CD14-positive monocyte (primary cell): ENCODE measurements around the gene PMS1. TPM values are rescaled to one million over a fixed set of nuclear protein-coding genes. Genes with fewer than 3 reads are reported as not detected.

Experiments used
- DNase-seq, 3 donors: peaks; one replicate each; pipeline ENCODE4 v3.0.0-alpha.2; 2011 to 2022
- H2AFZ ChIP-seq: 2 replicates; pipeline ENCODE4 v1.6.0; 2012; ENCODE audit warnings: mild to moderate bottlenecking, low read depth, low read length, inconsistent platforms; ENCODE audit not compliant: insufficient read depth, poor library complexity, severe bottlenecking
- H3K27ac ChIP-seq, 2 donors: 1 replicate in 1 of 2; 2 replicates in 1 of 2; pipeline ENCODE4 v1.5.1; 2012 to 2013; ENCODE audit warnings: low read length in 2 of 2, control low read depth in 1 of 2, inconsistent platforms in 1 of 2, low read depth in 1 of 2, mild to moderate bottlenecking in 1 of 2
- H3K27me3 ChIP-seq, 2 donors: one replicate each; pipeline versions ENCODE4 v1.6.0 to v1.6.1; 2011 to 2013; ENCODE audit warnings: low read length in 2 of 2; ENCODE audit not compliant: control insufficient read depth in 2 of 2, insufficient read depth in 2 of 2
- H3K36me3 ChIP-seq, 2 donors: replicated peaks in 1 of 2; 1 replicate in 1 of 2; 2 replicates in 1 of 2; pipeline versions ENCODE4 v1.5.1 to v1.6.1; 2012 to 2013; ENCODE audit warnings: low read length in 2 of 2, control low read depth in 1 of 2, inconsistent platforms in 1 of 2, mild to moderate bottlenecking in 1 of 2; ENCODE audit not compliant: insufficient read depth in 2 of 2, control insufficient read depth in 1 of 2
- H3K4me1 ChIP-seq, 2 donors: 1 replicate in 1 of 2; 2 replicates in 1 of 2; pipeline versions ENCODE4 v1.5.1 to v1.6.1; 2012 to 2013; ENCODE audit warnings: low read length in 2 of 2, control low read depth in 1 of 2, inconsistent platforms in 1 of 2, mild to moderate bottlenecking in 1 of 2, moderate library complexity in 1 of 2; ENCODE audit not compliant: insufficient read depth in 2 of 2, control insufficient read depth in 1 of 2
- H3K4me2 ChIP-seq: replicated peaks from 2 replicates; pipeline ENCODE3; 2012; ENCODE audit warnings: low read length, moderate library complexity, mild to moderate bottlenecking; ENCODE audit not compliant: poor library complexity, severe bottlenecking; ENCODE audit errors: extremely low read depth
- H3K4me3 ChIP-seq, 3 experiments: fragments of 200-600 bp in 1 of 3; sonication (generic) in 1 of 3; replicated peaks in 1 of 3; 1 replicate in 2 of 3; 2 replicates in 1 of 3; pipeline ENCODE4 v1.5.1; 2011 to 2013; ENCODE audit warnings: low read length in 3 of 3, mild to moderate bottlenecking in 3 of 3, control low read depth in 2 of 3, low read depth in 2 of 3, inconsistent platforms in 1 of 3, moderate library complexity in 1 of 3
- H3K79me2 ChIP-seq: 2 replicates; pipeline ENCODE4 v1.6.0; 2012; ENCODE audit warnings: mild to moderate bottlenecking, control low read depth, inconsistent platforms, low read length, moderate library complexity; ENCODE audit not compliant: insufficient read depth
- H3K9ac ChIP-seq: 2 replicates; pipeline ENCODE4 v1.6.0; 2017; ENCODE audit warnings: low read length, mild to moderate bottlenecking; ENCODE audit not compliant: insufficient read depth, poor library complexity, severe bottlenecking
- H3K9me3 ChIP-seq, 2 donors: replicated peaks in 1 of 2; 1 replicate in 1 of 2; 2 replicates in 1 of 2; pipeline versions ENCODE4 v1.5.1 to v1.6.1; 2012 to 2013; ENCODE audit warnings: low read length in 2 of 2, control low read depth in 1 of 2; ENCODE audit not compliant: control insufficient read depth in 1 of 2, insufficient read depth in 1 of 2
- H4K20me1 ChIP-seq: 2 replicates; pipeline ENCODE4 v1.6.0; 2012; ENCODE audit warnings: mild to moderate bottlenecking, low read length, control low read depth, moderate library complexity; ENCODE audit not compliant: insufficient read depth
- H3K27ac Mint-ChIP-seq, 7 donors: one replicate each; pipeline ENCODE4 v1.8.0; 2020; ENCODE audit warnings: mild to moderate bottlenecking in 7 of 7, mixed read lengths in 7 of 7, moderate library complexity in 6 of 7, inconsistent platforms in 2 of 7
- H3K27me3 Mint-ChIP-seq, 3 donors: one replicate each; pipeline ENCODE4 v1.8.0; 2021 to 2022; ENCODE audit warnings: low read depth in 3 of 3, mild to moderate bottlenecking in 3 of 3, mixed read lengths in 3 of 3, moderate library complexity in 3 of 3, inconsistent platforms in 1 of 3
- H3K36me3 Mint-ChIP-seq, 2 donors: one replicate each; pipeline ENCODE4 v1.8.0; 2020; ENCODE audit warnings: mixed read lengths in 2 of 2, inconsistent platforms in 1 of 2, mild to moderate bottlenecking in 1 of 2
- H3K4me1 Mint-ChIP-seq: one replicate; pipeline ENCODE4 v1.8.0; 2020; ENCODE audit warnings: mild to moderate bottlenecking, mixed read lengths
- H3K4me3 Mint-ChIP-seq, 2 donors: one replicate each; pipeline ENCODE4 v1.8.0; 2020; ENCODE audit warnings: mild to moderate bottlenecking in 2 of 2, mixed read lengths in 2 of 2, moderate library complexity in 1 of 2
- H3K9me3 Mint-ChIP-seq, 7 donors: one replicate each; pipeline ENCODE4 v1.8.0; 2020 to 2022; ENCODE audit warnings: mixed read lengths in 7 of 7, mild to moderate bottlenecking in 6 of 7, moderate library complexity in 6 of 7, inconsistent platforms in 2 of 7
- CTCF ChIP-seq: fragments of 200-600 bp; IDR thresholded peaks from one replicate; pipeline ENCODE4 v1.8.0; 2022; ENCODE audit warnings: antibody characterized with exemption, mild to moderate bottlenecking
- WGBS: methylation state at CpG from one replicate; pipeline ENCODE4 v1.1.5; 2013; ENCODE audit warnings: missing lambda C conversion rate; ENCODE audit not compliant: insufficient coverage; 5-methylcytosine and 5-hydroxymethylcytosine counted together
- intact Hi-C, 2 donors: fragments of 100-400 bp; cut with micrococcal nuclease; formaldehyde crosslinking; loops; one replicate each; pipeline versions ENCODE4 v1.15.0 to v1.15.1; 2023
- polyA plus RNA-seq, 3 donors: library from polyadenylated mRNA; depleted of rRNA in 1 of 3; unstranded in 2 of 3; stranded (reverse) in 1 of 3; fragments of 300-500 nt in 2 of 3; fragments of >200 nt in 1 of 3; fragmentation: Illumina TruSeq in 2 of 3; gene quantifications; 1 replicate in 2 of 3; 2 replicates in 1 of 3; pipeline ENCODE4 v1.2.3, GENCODE V29; 2012 to 2021

Gene PMS1
- polyA plus RNA-seq, 3 donors: 3.7 to 7.8 (median 5.7) TPM

- H3K9ac ChIP-seq: no peak overlapping the region
- H3K36me3 ChIP-seq: peaks cover 82 to 96% of the 10 kb centered on the region in 2 donors
- H2AFZ ChIP-seq: no peak overlapping the region
- peak overlapping the region in 1 of 2 donors; percentile 58 for H3K27ac ChIP-seq
- no peak for TF ChIP-seq CTCF
- intact Hi-C loops: no loop called here
- H3K4me3 ChIP-seq: no peak overlapping the region
- no peaks in the 10 kb centered on the region for H3K9me3 Mint-ChIP-seq
- no peaks in the 10 kb centered on the region for H3K9me3 ChIP-seq
- peak overlapping the region in 3 of 7 donors; percentile 8 to 63 (median 50) for H3K27ac Mint-ChIP-seq
- DNase-seq: no peak
- peaks cover 8 to 14% of the 10 kb centered on the region in 2 donors for H3K4me1 ChIP-seq
- H3K27me3 ChIP-seq: no peaks in the 10 kb centered on the region
- peaks cover 13% of the 10 kb centered on the region for H3K4me1 Mint-ChIP-seq
- no peak overlapping the region for H3K4me3 Mint-ChIP-seq
- peaks cover 63 to 73% of the 10 kb centered on the region in 2 donors for H3K36me3 Mint-ChIP-seq
- H3K4me2 ChIP-seq: no peak overlapping the region
- no CpG with 5 or more reads among the region's 1 CpG for WGBS
- H3K27me3 Mint-ChIP-seq: no peaks in the 10 kb centered on the region
- H4K20me1 ChIP-seq: peaks cover 24% of the 10 kb centered on the region
- peaks cover 15% of the 10 kb centered on the region for H3K79me2 ChIP-seq
Observed at GRCh38 chr2:189772212-189772611, 12.0 kb upstream of the PMS1 start.

- Mint-ChIP-seq H3K9me3 (no peaks in the 10 kb centered on the region), H3K4me1 (peaks cover 36% of the 10 kb centered on the region), H3K27me3 (no peaks in the 10 kb centered on the region), H3K4me3 (peak overlapping the region; percentile 59 to 80), H3K27ac (peak overlapping the region; percentile 89 to 97 (median 94)), H3K36me3 (peaks cover 38 to 43% of the 10 kb centered on the region in 2 donors)
- Histone ChIP-seq H2AFZ (peak overlapping the region; percentile 92), H3K9me3 (no peaks in the 10 kb centered on the region), H3K4me2 (peak overlapping the region; percentile 89), H3K36me3 (peaks cover 38 to 42% of the 10 kb centered on the region in 2 donors), H3K27me3 (no peaks in the 10 kb centered on the region), H3K4me1 (peaks cover 28 to 33% of the 10 kb centered on the region in 2 donors), H3K27ac (peak overlapping the region; percentile 60 to 81), H3K4me3 (peak overlapping the region; percentile 78 to 89 (median 85)), H3K79me2 (peaks cover 90% of the 10 kb centered on the region), H4K20me1 (peaks cover 27% of the 10 kb centered on the region), H3K9ac (peak overlapping the region; percentile 27)
- intact Hi-C loops: loop anchor here (5.0 to 10.0 kb wide), 3 partner anchors 110 to 337 kb away; partner anchors contain the start of genes ANKAR (in 1 of the 2), ASNSD1 (in 1 of the 2) and WDR75 (in 1 of the 2)
- peak; percentile 31 to 73 (median 49) for DNase-seq
- WGBS: no CpG with 5 or more reads among the region's 4 CpGs
- no peak for TF ChIP-seq CTCF
Observed at GRCh38 chr2:189782221-189782671, 2.0 kb upstream of the PMS1 start.
